Mucosa of rectum (tissue), 2 donors: ENCODE results near the gene A1BG.

ENCODE experiments used
- H3K27ac ChIP-seq, 2 donors: one replicate each; pipeline ENCODE4 v1.7.0; 2013; ENCODE audit warnings: inconsistent platforms in 2 of 2, low read depth in 2 of 2, low read length in 2 of 2
- H3K27me3 ChIP-seq, 2 donors: one replicate each; pipeline ENCODE4 v1.7.0; 2013; ENCODE audit warnings: low read length in 2 of 2; ENCODE audit not compliant: control insufficient read depth in 2 of 2, insufficient read depth in 2 of 2
- H3K36me3 ChIP-seq, 2 donors: one replicate each; pipeline ENCODE4 v1.7.0; 2013; ENCODE audit warnings: low read length in 2 of 2; ENCODE audit not compliant: control insufficient read depth in 2 of 2, insufficient read depth in 2 of 2
- H3K4me1 ChIP-seq, 2 donors: one replicate each; pipeline ENCODE4 v1.7.0; 2013; ENCODE audit warnings: low read length in 2 of 2, mild to moderate bottlenecking in 1 of 2; ENCODE audit not compliant: control insufficient read depth in 2 of 2, insufficient read depth in 2 of 2
- H3K4me3 ChIP-seq, 2 donors: one replicate each; pipeline ENCODE4 v1.7.0; 2013; ENCODE audit warnings: low read length in 2 of 2
- H3K9ac ChIP-seq, 2 donors: one replicate each; pipeline ENCODE4 v1.7.0; 2013; ENCODE audit warnings: low read length in 2 of 2, low read depth in 1 of 2, mild to moderate bottlenecking in 1 of 2
- H3K9me3 ChIP-seq, 2 donors: one replicate each; pipeline ENCODE4 v1.7.0; 2013; ENCODE audit warnings: low read length in 2 of 2; ENCODE audit not compliant: control insufficient read depth in 2 of 2
- donor health status: healthy.
- donor health status: Normal muscosa, but diverticular disease.

Gene A1BG

GRCh38 chr19:58386576-58387337 lies 33.5 kb upstream of the A1BG start, which contains the start of gene RPS5:
TSS of gene RPS5 (plus strand) at chr19:58387269. CDS start at chr19:58388138, 869 bp downstream.
- Histone ChIP-seq H3K9ac (peak within 1 kb of the TSS; percentile 89 to 91), H3K4me3 (peak within 1 kb of the TSS; percentile 77 to 80), H3K27ac (peak within 1 kb of the TSS; percentile 98), H3K4me1 (peaks cover 18 to 31% of the 10 kb centered on the region in 2 donors), H3K27me3 (no peaks in the 10 kb centered on the region), H3K36me3 (peaks cover 4 to 11% of the 10 kb centered on the region in 2 donors), H3K9me3 (no peaks in the 10 kb centered on the region)

DNA sequence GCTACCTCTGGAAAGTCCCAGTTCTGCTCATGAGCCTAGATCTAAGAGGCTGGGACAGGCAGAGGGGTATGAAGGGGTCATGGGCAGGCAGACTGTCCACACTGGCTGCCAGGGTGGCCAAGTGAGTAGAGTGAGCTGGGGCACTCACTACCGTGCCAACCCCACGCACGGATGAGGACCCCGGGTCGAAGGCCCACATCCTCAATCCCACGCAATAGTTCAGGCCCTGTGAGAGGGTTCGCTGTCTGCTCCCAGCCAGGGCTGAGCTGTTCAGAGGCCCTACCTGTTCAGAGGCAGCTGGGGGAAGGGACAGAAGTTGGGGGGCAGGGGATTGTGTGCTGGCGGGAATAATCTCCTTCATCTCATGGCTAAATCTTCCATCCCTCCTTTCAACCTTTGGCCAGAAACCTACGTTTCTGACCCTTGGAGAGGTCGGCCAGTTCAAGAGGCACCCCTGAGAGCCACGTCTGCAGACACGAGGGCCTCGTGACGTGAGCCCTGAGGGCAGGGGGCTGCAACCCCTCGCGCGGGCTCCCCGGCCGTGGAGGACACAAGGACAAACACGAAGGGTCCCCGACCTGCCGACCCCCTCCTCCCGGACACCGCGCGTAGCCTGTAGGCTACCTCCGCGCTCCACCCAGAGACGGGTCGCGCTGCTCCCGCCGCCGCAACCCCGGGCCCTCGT lies 32.7 kb upstream of the A1BG start:
- H3K4me1 ChIP-seq: peaks cover 22 to 33% of the 10 kb centered on the region in 2 donors
- peak overlapping the region; percentile 77 to 80 for H3K4me3 ChIP-seq
- peak overlapping the region; percentile 98 for H3K27ac ChIP-seq
- no peaks in the 10 kb centered on the region for H3K27me3 ChIP-seq
- no peaks in the 10 kb centered on the region for H3K9me3 ChIP-seq
- H3K36me3 ChIP-seq: peaks cover 4 to 11% of the 10 kb centered on the region in 2 donors
- peak overlapping the region; percentile 89 to 91 for H3K9ac ChIP-seq

DNA sequence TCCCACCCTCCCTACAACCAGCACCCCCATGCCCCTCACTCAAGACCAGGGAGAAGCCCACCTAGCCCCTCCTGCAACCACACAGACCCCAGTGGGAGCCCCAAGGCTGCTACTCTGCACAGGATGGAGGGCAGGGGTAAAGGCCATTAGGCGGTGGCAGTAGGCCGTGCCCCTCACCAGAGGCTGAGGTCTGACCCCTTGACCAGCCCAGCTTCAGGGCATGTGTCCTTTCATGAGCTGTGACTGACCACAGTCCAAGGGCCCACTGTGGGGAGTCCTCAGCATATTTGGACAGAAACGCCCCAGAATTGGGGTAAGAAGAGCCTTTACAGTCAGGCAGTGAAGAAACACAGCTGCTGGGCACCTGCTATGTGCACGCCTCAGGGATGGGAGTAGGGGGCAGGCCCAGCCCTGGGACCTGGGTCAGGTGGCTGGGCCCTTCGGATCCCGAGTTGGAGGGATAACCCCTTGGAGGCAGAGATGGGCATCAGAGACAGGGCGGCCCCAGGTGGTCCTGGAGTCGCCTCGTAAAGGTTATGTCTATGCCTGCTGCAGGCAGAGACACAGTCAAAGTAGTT lies 32.1 kb upstream of the A1BG start:
- Histone ChIP-seq H3K27me3 (no peaks in the 10 kb centered on the region), H3K4me3 (peak overlapping the region; percentile 77 to 80), H3K9ac (peak overlapping the region; percentile 89 to 91), H3K4me1 (peaks cover 23 to 31% of the 10 kb centered on the region in 2 donors), H3K9me3 (no peaks in the 10 kb centered on the region), H3K27ac (peak overlapping the region; percentile 98), H3K36me3 (peaks cover 4% of the 10 kb centered on the region in 2 donors)

GRCh38 chr19:58382997-58383603 lies 29.8 kb upstream of the A1BG start:
- Histone ChIP-seq H3K27me3 (no peaks in the 10 kb centered on the region), H3K36me3 (peaks cover under 1% of the 10 kb centered on the region in 2 donors), H3K27ac (no peak overlapping the region), H3K4me3 (no peak overlapping the region), H3K9ac (no peak overlapping the region), H3K9me3 (no peaks in the 10 kb centered on the region), H3K4me1 (peaks cover 31 to 33% of the 10 kb centered on the region in 2 donors)

DNA sequence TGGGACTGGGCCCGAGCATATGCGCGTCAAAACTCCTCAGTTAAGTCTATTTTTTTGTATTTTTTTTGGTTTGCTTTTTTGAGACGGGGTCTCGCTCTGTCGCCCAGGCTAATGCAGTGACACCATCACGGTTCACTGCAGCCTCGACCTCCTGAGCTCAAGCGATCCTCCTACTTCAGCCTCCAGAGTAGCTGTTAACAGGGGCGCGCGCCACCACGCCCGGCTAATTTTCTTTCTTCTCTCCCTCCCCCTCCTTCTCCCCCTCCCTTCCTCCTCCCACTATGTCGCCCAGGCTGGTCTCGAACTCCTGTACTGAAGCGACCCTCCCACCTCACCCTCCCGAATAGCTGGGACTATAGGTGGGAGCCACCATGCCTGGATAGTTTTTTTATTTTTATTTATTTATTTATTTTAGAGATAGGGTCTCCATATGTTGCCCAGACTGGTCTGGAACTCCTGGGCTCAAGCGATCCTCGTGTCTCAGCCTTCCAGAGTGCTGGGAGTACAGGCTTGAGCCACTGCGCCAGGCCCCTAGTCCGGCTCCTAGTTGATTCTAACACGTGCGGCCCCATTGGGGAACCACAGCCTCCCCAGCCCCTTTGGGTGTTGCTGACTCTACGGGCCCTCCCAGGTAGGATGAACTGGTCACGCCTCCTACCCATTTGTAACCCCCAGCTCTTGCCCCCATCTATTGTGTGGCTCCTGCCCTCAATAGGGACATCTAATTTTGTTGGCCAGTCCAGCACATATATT lies 28.3 kb upstream of the A1BG start:
- Histone ChIP-seq H3K9ac (peak overlapping the region; percentile 63 to 75), H3K27ac (peak overlapping the region; percentile 92 to 93), H3K36me3 (no peaks in the 10 kb centered on the region), H3K9me3 (no peaks in the 10 kb centered on the region), H3K27me3 (no peaks in the 10 kb centered on the region), H3K4me1 (peaks cover 24 to 26% of the 10 kb centered on the region in 2 donors), H3K4me3 (peak overlapping the region; percentile 75 to 89)

- peak within 1 kb of the TSS; percentile 76 to 93 for H3K9ac ChIP-seq
- no peaks in the 10 kb centered on the region for H3K36me3 ChIP-seq
- H3K4me3 ChIP-seq: peak within 1 kb of the TSS; percentile 75 to 89
- peaks cover 20 to 21% of the 10 kb centered on the region in 2 donors for H3K4me1 ChIP-seq
- no peaks in the 10 kb centered on the region for H3K27me3 ChIP-seq
- H3K9me3 ChIP-seq: no peaks in the 10 kb centered on the region
- peak within 1 kb of the TSS; percentile 92 to 93 for H3K27ac ChIP-seq
These were observed 27.6 kb upstream of the A1BG start, which contains the start of gene ZNF837 for GRCh38 chr19:58380662-58381459. TSS of gene ZNF837 (minus strand) at chr19:58381030. CDS start at chr19:58369332, 11,698 bp downstream.

DNA sequence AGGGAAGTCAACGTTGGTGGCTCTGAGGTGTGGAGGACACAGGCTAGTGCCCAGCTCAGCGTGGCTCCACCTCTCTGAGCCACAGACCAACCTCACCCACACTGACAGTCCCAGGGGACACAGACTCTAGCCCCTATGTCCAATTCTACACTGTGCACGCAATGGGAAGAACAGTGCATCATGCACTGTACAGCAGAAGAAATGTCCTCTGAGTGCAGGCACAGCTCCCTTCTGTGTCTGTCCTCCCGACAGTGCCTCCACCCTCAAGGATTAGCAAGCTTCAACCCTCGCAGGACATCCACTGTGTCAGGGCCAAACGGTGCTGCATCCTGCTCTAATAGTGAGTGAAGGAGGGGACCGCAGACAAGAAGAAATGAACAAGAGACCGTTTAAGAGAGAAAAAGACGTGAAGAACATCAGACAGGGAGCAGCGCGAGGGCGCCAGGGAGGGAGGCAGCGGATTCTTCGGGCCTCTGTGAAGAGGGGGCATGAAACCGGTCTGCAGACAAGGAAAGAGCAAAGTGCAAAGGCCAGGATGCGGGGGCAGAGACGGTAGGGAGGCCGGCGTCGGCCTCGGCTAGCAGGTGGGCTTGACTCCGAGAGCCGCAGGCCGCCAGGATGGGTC lies 26.9 kb upstream of the A1BG start:
- no peaks in the 10 kb centered on the region for H3K27me3 ChIP-seq
- no peaks in the 10 kb centered on the region for H3K36me3 ChIP-seq
- H3K4me3 ChIP-seq: peak overlapping the region; percentile 63 to 89
- H3K4me1 ChIP-seq: peaks cover 13 to 15% of the 10 kb centered on the region in 2 donors
- peak overlapping the region; percentile 92 to 93 for H3K27ac ChIP-seq
- peak overlapping the region; percentile 76 to 93 for H3K9ac ChIP-seq
- no peaks in the 10 kb centered on the region for H3K9me3 ChIP-seq

GRCh38 chr19:58379246-58379645 lies 26.0 kb upstream of the A1BG start:
- H3K4me1 ChIP-seq: peaks cover 13 to 15% of the 10 kb centered on the region in 2 donors
- no peaks in the 10 kb centered on the region for H3K36me3 ChIP-seq
- no peak overlapping the region for H3K9ac ChIP-seq
- no peak overlapping the region for H3K4me3 ChIP-seq
- H3K27me3 ChIP-seq: no peaks in the 10 kb centered on the region
- no peaks in the 10 kb centered on the region for H3K9me3 ChIP-seq
- no peak overlapping the region for H3K27ac ChIP-seq
